ENCODE measurements around the gene CARD9.

CARD9 gene

GRCh38 chr9:136314056-136314416 is 59.4 kb downstream of the CARD9 start:
- no peaks in the 10 kb centered on the region for H3K4me1 Mint-ChIP-seq
- H3K27ac Mint-ChIP-seq: no peak overlapping the region
- TF ChIP-seq CTCF (IDR thresholded peaks at IDR 0.05; ENCODE audit: unreplicated experiment in 3 of 3): no peak
- peaks cover 5% of the 10 kb centered on the region for H3K36me3 Mint-ChIP-seq (ENCODE audit: low read depth)
- H3K9me3 Mint-ChIP-seq: peaks cover 19% of the 10 kb centered on the region
- H3K4me3 Mint-ChIP-seq: no peak overlapping the region
- H3K27me3 Mint-ChIP-seq (ENCODE audit: low read depth): peaks cover 6% of the 10 kb centered on the region

All from nephron (organoid).